ENCODE results near the gene RGL2. TPM values are rescaled to one million over a fixed set of nuclear protein-coding genes. Genes with fewer than 3 reads are reported as not detected.

Gene RGL2
- total RNA-seq, 2 experiments from 2014 or later = 24.6 to 26.0 TPM

- ChIA-PET CTCF (no interaction called here), POLR2A (interaction anchor here (2.1 to 2.7 kb wide), 2 partner anchors 17 to 39 kb away, joined by 7 to 13 read pairs; partner anchors contain the start of genes B3GALT4 and RGL2)
- Mint-ChIP-seq H3K27ac (peak overlapping the region; percentile 98), H3K4me3 (peak overlapping the region; percentile 94), H3K9me3 (no peaks in the 10 kb centered on the region), H3K36me3 (peaks cover 52% of the 10 kb centered on the region), H3K27me3 (no peaks in the 10 kb centered on the region), H3K4me1 (ENCODE audit: low read depth) (peaks cover 74% of the 10 kb centered on the region)
- no peak for DNase-seq
- intact Hi-C loops (cut with micrococcal nuclease) = loop anchor here (2.0 to 10.0 kb wide), 2 partner anchors 111 to 259 kb away; partner anchors contain the start of gene HSD17B8
Measured at GRCh38 chr6:33315793-33316602, 17.3 kb upstream of the RGL2 start.

- DNase-seq = no peak
- Mint-ChIP-seq H3K9me3 (no peaks in the 10 kb centered on the region), H3K4me3 (peak overlapping the region; percentile 96), H3K4me1 (ENCODE audit: low read depth) (peaks cover 70% of the 10 kb centered on the region), H3K27ac (peak overlapping the region; percentile 98), H3K27me3 (no peaks in the 10 kb centered on the region), H3K36me3 (peaks cover 48% of the 10 kb centered on the region)
- POLR2A ChIA-PET = no interaction called here
- CTCF ChIA-PET = interaction anchor here (0.6 kb wide), 1 partner anchor 24 kb away, joined by 4 read pairs; no protein-coding TSS in a partner anchor
- intact Hi-C loops (cut with micrococcal nuclease) = loop anchor here (1.0 to 10.0 kb wide), 6 partner anchors 8 to 260 kb away; partner anchors contain the start of gene HSD17B8
Measured at GRCh38 chr6:33314943-33315792, 16.4 kb upstream of the RGL2 start.

GRCh38 chr6:33314515-33314942, 15.8 kb upstream of the RGL2 start:
- H3K36me3 Mint-ChIP-seq = peaks cover 44% of the 10 kb centered on the region
- H3K4me3 Mint-ChIP-seq = peak overlapping the region; percentile 96
- intact Hi-C loops (cut with micrococcal nuclease) = loop anchor here (1.0 to 10.0 kb wide), 6 partner anchors 9 to 260 kb away; partner anchors contain the start of gene HSD17B8
- ChIA-PET CTCF (interaction anchor here (0.6 kb wide), 1 partner anchor 25 kb away, joined by 4 read pairs; no protein-coding TSS in a partner anchor), POLR2A (no interaction called here)
- no peaks in the 10 kb centered on the region for H3K9me3 Mint-ChIP-seq
- H3K4me1 Mint-ChIP-seq (ENCODE audit: low read depth) = peaks cover 63% of the 10 kb centered on the region
- peak overlapping the region; percentile 98 for H3K27ac Mint-ChIP-seq
- DNase-seq = peak; percentile 81
- H3K27me3 Mint-ChIP-seq = no peaks in the 10 kb centered on the region

- ChIA-PET POLR2A (interaction anchor here (1.1 to 2.7 kb wide), 5 partner anchors 15 to 342 kb away, joined by 6 to 12 read pairs (median 8); partner anchors contain the start of genes B3GALT4, PFDN6, RGL2 and WDR46), CTCF (interaction anchor here (0.6 to 4.2 kb wide), 5 partner anchors 14 to 112 kb away, joined by 3 to 36 read pairs (median 4); partner anchors contain the start of gene RGL2)
- H3K36me3 Mint-ChIP-seq = peaks cover 41% of the 10 kb centered on the region
- H3K4me3 Mint-ChIP-seq = peak within 1 kb of the TSS; percentile 96
- intact Hi-C loops (cut with micrococcal nuclease) = loop anchor here (1.0 to 10.0 kb wide), 8 partner anchors 9 to 261 kb away; partner anchors contain the start of genes B3GALT4, HSD17B8, PFDN6 and WDR46
- no peaks in the 10 kb centered on the region for H3K27me3 Mint-ChIP-seq
- peaks cover 57% of the 10 kb centered on the region for H3K4me1 Mint-ChIP-seq (ENCODE audit: low read depth)
- peak; percentile 91 for DNase-seq
- no peaks in the 10 kb centered on the region for H3K9me3 Mint-ChIP-seq
- peak within 1 kb of the TSS; percentile 98 for H3K27ac Mint-ChIP-seq
Measured at GRCh38 chr6:33313709-33314514, 15.2 kb upstream of the RGL2 start, which contains the start of gene TAPBP. Gene TAPBP, minus strand, starts transcription at chr6:33314078. Its CDS starts 37 bp downstream, at chr6:33314041.

- ChIA-PET CTCF (interaction anchor here (0.6 to 4.2 kb wide), 6 partner anchors 13 to 475 kb away, joined by 3 to 36 read pairs (median 3); partner anchors contain the start of genes B3GALT4, RGL2 and TAP2), POLR2A (interaction anchor here (0.7 to 2.7 kb wide), 7 partner anchors 14 to 469 kb away, joined by 4 to 12 read pairs (median 6); partner anchors contain the start of genes B3GALT4, PFDN6, RGL2 and RPS18)
- intact Hi-C loops (cut with micrococcal nuclease) = loop anchor here (1.0 to 10.0 kb wide), 4 partner anchors 24 to 262 kb away; partner anchors contain the start of genes B3GALT4, PFDN6 and WDR46
- Mint-ChIP-seq H3K9me3 (no peaks in the 10 kb centered on the region), H3K36me3 (peaks cover 43% of the 10 kb centered on the region), H3K27me3 (no peaks in the 10 kb centered on the region), H3K4me1 (ENCODE audit: low read depth) (peaks cover 55% of the 10 kb centered on the region), H3K4me3 (peak overlapping the region; percentile 96), H3K27ac (peak overlapping the region; percentile 98)
- peak; percentile 70 for DNase-seq
Measured at GRCh38 chr6:33313105-33313708, 14.5 kb upstream of the RGL2 start.

GRCh38 chr6:33312361-33313104, 13.8 kb upstream of the RGL2 start:
- ChIA-PET POLR2A (interaction anchor here (0.7 to 2.7 kb wide), 9 partner anchors 12 to 468 kb away, joined by 3 to 12 read pairs (median 6); partner anchors contain the start of genes B3GALT4, PFDN6, RGL2 and RPS18), CTCF (interaction anchor here (0.6 to 4.2 kb wide), 8 partner anchors 12 to 474 kb away, joined by 3 to 36 read pairs (median 3); partner anchors contain the start of genes B3GALT4, RGL2 and TAP2)
- H3K27ac Mint-ChIP-seq = peak overlapping the region; percentile 98
- H3K9me3 Mint-ChIP-seq = no peaks in the 10 kb centered on the region
- peaks cover 54% of the 10 kb centered on the region for H3K4me1 Mint-ChIP-seq (ENCODE audit: low read depth)
- peak; percentile 90 for DNase-seq
- no peaks in the 10 kb centered on the region for H3K27me3 Mint-ChIP-seq
- peaks cover 42% of the 10 kb centered on the region for H3K36me3 Mint-ChIP-seq
- intact Hi-C loops (cut with micrococcal nuclease) = loop anchor here (1.0 to 10.0 kb wide), 4 partner anchors 23 to 262 kb away; partner anchors contain the start of genes B3GALT4, PFDN6 and WDR46
- peak overlapping the region; percentile 96 for H3K4me3 Mint-ChIP-seq

GRCh38 chr6:33306356-33306755, 7.6 kb upstream of the RGL2 start:
- CTCF ChIA-PET = no interaction called here
- DNase-seq = no peak
- no peak overlapping the region for H3K4me3 Mint-ChIP-seq
- H3K9me3 Mint-ChIP-seq = no peaks in the 10 kb centered on the region
- peak overlapping the region; percentile 35 for H3K27ac Mint-ChIP-seq
- intact Hi-C loops (cut with micrococcal nuclease) = no loop called here
- no peaks in the 10 kb centered on the region for H3K27me3 Mint-ChIP-seq
- H3K36me3 Mint-ChIP-seq = peaks cover 45% of the 10 kb centered on the region
- POLR2A ChIA-PET = no interaction called here
- peaks cover 40% of the 10 kb centered on the region for H3K4me1 Mint-ChIP-seq (ENCODE audit: low read depth)

- Mint-ChIP-seq H3K27me3 (no peaks in the 10 kb centered on the region), H3K27ac (peak overlapping the region; percentile 33), H3K36me3 (peaks cover 51% of the 10 kb centered on the region), H3K4me1 (ENCODE audit: low read depth) (peaks cover 40% of the 10 kb centered on the region), H3K4me3 (no peak overlapping the region), H3K9me3 (no peaks in the 10 kb centered on the region)
- no peak for DNase-seq
- CTCF ChIA-PET = no interaction called here
- intact Hi-C loops (cut with micrococcal nuclease) = no loop called here
- POLR2A ChIA-PET = no interaction called here
Measured at GRCh38 chr6:33305052-33305451, 6.3 kb upstream of the RGL2 start.

- CTCF ChIA-PET = no interaction called here
- H3K36me3 Mint-ChIP-seq = peaks cover 55% of the 10 kb centered on the region
- POLR2A ChIA-PET = no interaction called here
- H3K9me3 Mint-ChIP-seq = no peaks in the 10 kb centered on the region
- H3K4me3 Mint-ChIP-seq = no peak overlapping the region
- H3K27ac Mint-ChIP-seq = no peak overlapping the region
- H3K4me1 Mint-ChIP-seq (ENCODE audit: low read depth) = peaks cover 47% of the 10 kb centered on the region
- intact Hi-C loops (cut with micrococcal nuclease) = no loop called here
- DNase-seq = no peak
- no peaks in the 10 kb centered on the region for H3K27me3 Mint-ChIP-seq
Measured at GRCh38 chr6:33304216-33304615, 5.5 kb upstream of the RGL2 start.

GRCh38 chr6:33301877-33302276, 3.1 kb upstream of the RGL2 start:
- Mint-ChIP-seq H3K27me3 (no peaks in the 10 kb centered on the region), H3K4me3 (no peak overlapping the region), H3K4me1 (ENCODE audit: low read depth) (peaks cover 46% of the 10 kb centered on the region), H3K27ac (no peak overlapping the region), H3K9me3 (no peaks in the 10 kb centered on the region), H3K36me3 (peaks cover 44% of the 10 kb centered on the region)
- POLR2A ChIA-PET = interaction anchor here (1.5 to 1.7 kb wide), 2 partner anchors 11 to 25 kb away, joined by 4 to 5 read pairs; partner anchors contain the start of gene B3GALT4
- DNase-seq = no peak
- intact Hi-C loops (cut with micrococcal nuclease) = no loop called here
- CTCF ChIA-PET = interaction anchor here (1.2 to 3.8 kb wide), 4 partner anchors 10 to 25 kb away, joined by 3 to 36 read pairs (median 4); partner anchors contain the start of genes B3GALT4, PFDN6, TAPBP and WDR46
